Measurements from ENCODE around the gene CLCN4. TPM values are rescaled to one million over a fixed set of nuclear protein-coding genes. Genes with fewer than 3 reads are reported as not detected.

Gene CLCN4
- total and polyA plus RNA-seq, 10 donors: 0.63 to 10.9 (median 5.0) TPM

DNA sequence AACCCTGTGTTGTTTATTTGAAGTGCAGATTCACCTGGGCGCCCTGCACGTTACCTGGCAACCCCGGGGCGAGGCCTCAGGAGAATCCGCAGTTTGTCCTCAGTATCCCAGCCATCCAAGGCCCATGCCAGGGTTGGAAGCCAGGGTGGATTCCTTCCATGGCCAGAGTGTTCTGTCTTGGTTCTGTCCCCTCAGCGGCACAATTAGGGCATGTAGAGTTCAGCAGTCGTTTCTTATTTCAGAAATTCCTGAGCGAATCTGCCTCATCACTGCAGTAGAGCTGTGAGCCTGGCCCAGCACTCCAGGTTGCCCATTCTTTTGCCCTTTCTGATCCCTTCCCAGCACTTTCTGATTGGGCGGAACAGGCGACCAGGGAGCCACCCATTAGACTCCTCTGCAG, 29.9 kb upstream of the CLCN4 start:
- peaks cover 0 to 82% (median 20%) of the 10 kb centered on the region in 6 donors for H3K36me3 ChIP-seq
- peaks cover 0 to 4% (median 0%) of the 10 kb centered on the region in 7 donors for H3K27me3 ChIP-seq (replicated peaks in 1 of 7)
- peaks cover 0 to 13% (median 9%) of the 10 kb centered on the region in 6 donors for H3K4me1 ChIP-seq
- H3K4me3 ChIP-seq: no peak overlapping the region
- no peak for DNase-seq
- intact Hi-C loops (cut with DNase I; ENCODE audit: low total_unique reads): no loop called here
- no peak overlapping the region for H3K27ac ChIP-seq
- TF ChIP-seq POLR2AphosphoS5 (IDR thresholded peaks at IDR 0.05) (no peak), POLR2A (IDR thresholded peaks at IDR 0.05) (no peak)
- TF ChIP-seq, protein P1, sequence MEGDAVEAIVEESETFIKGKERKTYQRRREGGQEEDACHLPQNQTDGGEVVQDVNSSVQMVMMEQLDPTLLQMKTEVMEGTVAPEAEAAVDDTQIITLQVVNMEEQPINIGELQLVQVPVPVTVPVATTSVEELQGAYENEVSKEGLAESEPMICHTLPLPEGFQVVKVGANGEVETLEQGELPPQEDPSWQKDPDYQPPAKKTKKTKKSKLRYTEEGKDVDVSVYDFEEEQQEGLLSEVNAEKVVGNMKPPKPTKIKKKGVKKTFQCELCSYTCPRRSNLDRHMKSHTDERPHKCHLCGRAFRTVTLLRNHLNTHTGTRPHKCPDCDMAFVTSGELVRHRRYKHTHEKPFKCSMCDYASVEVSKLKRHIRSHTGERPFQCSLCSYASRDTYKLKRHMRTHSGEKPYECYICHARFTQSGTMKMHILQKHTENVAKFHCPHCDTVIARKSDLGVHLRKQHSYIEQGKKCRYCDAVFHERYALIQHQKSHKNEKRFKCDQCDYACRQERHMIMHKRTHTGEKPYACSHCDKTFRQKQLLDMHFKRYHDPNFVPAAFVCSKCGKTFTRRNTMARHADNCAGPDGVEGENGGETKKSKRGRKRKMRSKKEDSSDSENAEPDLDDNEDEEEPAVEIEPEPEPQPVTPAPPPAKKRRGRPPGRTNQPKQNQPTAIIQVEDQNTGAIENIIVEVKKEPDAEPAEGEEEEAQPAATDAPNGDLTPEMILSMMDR (IDR thresholded peaks at IDR 0.05 in 8 of 11, conservative IDR thresholded peaks at IDR 0.05 in 3 of 11): no peak
- 90 to 100% (median 94%) methylated on average over 4 to 10 of the region's 10 CpGs for WGBS, 5 donors
- no peaks in the 10 kb centered on the region for H3K9me3 ChIP-seq

DNA sequence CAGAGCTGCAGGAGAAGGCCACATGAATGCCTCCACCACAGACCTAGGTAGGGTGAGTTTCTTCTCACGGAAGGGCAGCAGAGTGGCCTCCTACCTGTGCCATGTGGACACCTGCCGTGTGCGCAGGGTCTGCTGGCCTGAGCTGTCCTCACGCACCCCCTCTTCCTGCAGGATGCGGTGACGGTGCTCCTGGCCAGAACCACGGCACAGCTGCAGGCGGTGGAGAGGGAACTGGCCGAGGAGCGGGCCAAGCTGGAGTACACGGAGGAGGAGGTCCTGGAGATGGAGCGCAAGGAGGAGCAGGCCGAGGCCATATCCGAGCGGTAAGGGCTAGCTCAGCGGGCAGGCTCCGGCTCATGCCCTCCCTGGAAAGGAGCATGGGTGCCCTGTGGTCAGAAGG, 28.4 kb upstream of the CLCN4 start:
- H3K27me3 ChIP-seq (replicated peaks in 1 of 7): peaks cover 0 to 4% (median 0%) of the 10 kb centered on the region in 7 donors
- peaks cover 0 to 94% (median 20%) of the 10 kb centered on the region in 6 donors for H3K36me3 ChIP-seq
- 94 to 98% (median 95%) methylated on average over 8 to 17 of the region's 17 CpGs for WGBS, 5 donors
- no peaks in the 10 kb centered on the region for H3K4me1 ChIP-seq
- H3K9me3 ChIP-seq: no peaks in the 10 kb centered on the region
- H3K4me3 ChIP-seq: no peak overlapping the region
- H3K27ac ChIP-seq: no peak overlapping the region
- intact Hi-C loops (cut with DNase I; ENCODE audit: low total_unique reads): no loop called here
- no peak for DNase-seq
- TF ChIP-seq POLR2AphosphoS5 (IDR thresholded peaks at IDR 0.05): peak in 1 of 3 donors; percentile 38
- TF ChIP-seq, protein P1 (IDR thresholded peaks at IDR 0.05 in 8 of 11, conservative IDR thresholded peaks at IDR 0.05 in 3 of 11): no peak
- TF ChIP-seq POLR2A (IDR thresholded peaks at IDR 0.05): no peak

DNA sequence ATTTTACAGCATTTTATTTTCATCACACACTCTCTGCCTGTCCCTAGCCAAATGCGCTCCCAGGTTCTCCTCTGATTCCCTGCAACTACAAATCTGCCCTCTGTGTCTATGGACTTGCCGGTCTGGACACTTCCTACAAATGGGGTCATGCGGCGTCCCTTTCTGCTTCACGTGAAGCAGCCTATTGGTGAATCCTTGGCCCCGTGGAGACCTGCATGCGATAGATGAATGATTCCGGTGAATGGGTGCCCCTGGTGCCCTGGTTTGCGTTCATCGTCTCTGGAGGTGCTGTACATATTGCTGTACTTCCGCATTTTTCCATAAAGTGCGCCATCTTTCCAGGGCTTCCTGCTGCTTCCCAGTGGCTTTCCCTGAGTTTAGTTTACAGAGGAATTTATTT, 27.5 kb upstream of the CLCN4 start:
- DNase-seq: no peak
- H3K4me3 ChIP-seq: no peak overlapping the region
- TF ChIP-seq POLR2A (IDR thresholded peaks at IDR 0.05) (no peak), POLR2AphosphoS5 (IDR thresholded peaks at IDR 0.05) (no peak)
- TF ChIP-seq, protein P1 (IDR thresholded peaks at IDR 0.05 in 8 of 11, conservative IDR thresholded peaks at IDR 0.05 in 3 of 11): no peak
- H3K36me3 ChIP-seq: peaks cover 0 to 97% (median 21%) of the 10 kb centered on the region in 6 donors
- intact Hi-C loops (cut with DNase I; ENCODE audit: low total_unique reads): no loop called here
- 88 to 99% (median 97%) methylated on average over 12 of the region's 12 CpGs for WGBS, 5 donors
- no peaks in the 10 kb centered on the region for H3K4me1 ChIP-seq
- H3K27ac ChIP-seq: no peak overlapping the region
- no peaks in the 10 kb centered on the region for H3K9me3 ChIP-seq
- peaks cover 0 to 4% (median 0%) of the 10 kb centered on the region in 7 donors for H3K27me3 ChIP-seq (replicated peaks in 1 of 7)

DNA sequence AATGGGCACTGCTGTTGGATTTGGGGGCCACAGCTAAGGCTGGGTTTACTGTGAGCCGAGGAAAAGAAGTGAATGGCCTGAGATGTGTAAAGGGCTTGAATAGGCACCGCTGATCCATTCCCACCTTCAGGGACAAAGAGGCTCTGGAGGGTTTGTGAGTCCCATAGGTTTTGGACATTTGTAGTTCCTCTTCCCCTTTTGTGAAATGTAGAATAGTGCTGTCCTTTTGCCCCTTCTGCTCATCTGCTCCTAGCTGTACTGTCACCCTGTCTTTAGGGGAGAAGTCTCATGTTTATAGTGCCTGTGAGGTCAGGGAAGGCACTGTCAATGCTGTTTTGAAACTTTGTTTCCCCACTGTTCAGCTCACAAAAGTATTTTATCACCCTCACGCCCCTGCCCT, 26.4 kb upstream of the CLCN4 start:
- Histone ChIP-seq H3K27me3 (replicated peaks in 1 of 7) (peaks cover 0 to 4% (median 0%) of the 10 kb centered on the region in 7 donors), H3K36me3 (peaks cover 0 to 97% (median 24%) of the 10 kb centered on the region in 6 donors), H3K4me3 (no peak overlapping the region), H3K27ac (no peak overlapping the region), H3K9me3 (no peaks in the 10 kb centered on the region), H3K4me1 (no peaks in the 10 kb centered on the region)
- WGBS, 5 donors: 69 to 100% (median 93%) methylated on average over 2 to 3 of the region's 3 CpGs
- intact Hi-C loops (cut with DNase I; ENCODE audit: low total_unique reads): no loop called here
- no peak for DNase-seq
- TF ChIP-seq, protein P1 (IDR thresholded peaks at IDR 0.05 in 8 of 11, conservative IDR thresholded peaks at IDR 0.05 in 3 of 11): no peak
- TF ChIP-seq POLR2A (IDR thresholded peaks at IDR 0.05) (no peak), POLR2AphosphoS5 (IDR thresholded peaks at IDR 0.05) (no peak)
